H1 (cell line): ENCODE results near the gene SLC38A8. TPM values are rescaled to one million over a fixed set of nuclear protein-coding genes. Genes with fewer than 3 reads are reported as not detected.

Source experiments
- CTCF ChIA-PET: fragments of 300-600 bp; sonication (Branson Sonifier 250); formaldehyde crosslinking; loops from one replicate; lab custom pipeline; 2021; ENCODE audit not compliant: partially characterized antibody; lab: Charles Lee
- POLR2A ChIA-PET: fragments of 300-600 bp; sonication (Branson Sonifier 250); formaldehyde crosslinking; loops from one replicate; lab custom pipeline; 2021; ENCODE audit warnings: inconsistent platforms; ENCODE audit not compliant: partially characterized antibody; lab: Charles Lee
- DNase-seq, 2 experiments: peaks; one replicate each; pipeline versions ENCODE4 v3.0.0 to v3.0.0-alpha.2; 2010 to 2022; ENCODE audit warnings: low spot score in 2 of 2, low read depth in 1 of 2, mixed read lengths in 1 of 2
- FAIRE-seq: peaks from 2 replicates; lab custom pipeline; 2011; peaks lifted over from hg19 to GRCh38; lab: Jason Lieb, UNC
- H2AFZ ChIP-seq: 2 replicates; pipeline ENCODE4 v1.8.1; 2012; ENCODE audit warnings: low read length, inconsistent platforms
- H2AK5ac ChIP-seq: 2 replicates; pipeline ENCODE4 v1.6.1; 2013; ENCODE audit warnings: low read depth, low read length
- H2BK120ac ChIP-seq: replicated peaks from 2 replicates; pipeline ENCODE3; 2013; ENCODE audit warnings: low read depth, low read length, inconsistent platforms
- H2BK12ac ChIP-seq: 2 replicates; pipeline ENCODE4 v1.6.1; 2013; ENCODE audit warnings: low read depth, low read length
- H2BK15ac ChIP-seq: 2 replicates; pipeline ENCODE4 v1.6.1; 2013; ENCODE audit warnings: low read length
- H2BK20ac ChIP-seq: 2 replicates; pipeline ENCODE4 v1.6.1; 2013; ENCODE audit warnings: low read length
- H2BK5ac ChIP-seq: 2 replicates; pipeline ENCODE4 v1.6.1; 2013; ENCODE audit warnings: low read depth, low read length
- H3K14ac ChIP-seq: 2 replicates; pipeline ENCODE4 v1.6.1; 2013; ENCODE audit warnings: inconsistent platforms; ENCODE audit not compliant: insufficient read length
- H3K18ac ChIP-seq: 2 replicates; pipeline ENCODE4 v1.6.1; 2013; ENCODE audit warnings: low read length; ENCODE audit errors: extremely low read depth
- H3K23ac ChIP-seq: 2 replicates; pipeline ENCODE4 v1.6.1; 2013; ENCODE audit warnings: inconsistent platforms; ENCODE audit not compliant: insufficient read length
- H3K23me2 ChIP-seq: 2 replicates; pipeline ENCODE4 v1.6.1; 2013; ENCODE audit warnings: low read depth, low read length
- H3K27ac ChIP-seq: 2 replicates; pipeline ENCODE4 v1.6.1; 2011; ENCODE audit warnings: low read depth, low read length, inconsistent platforms
- H3K27me3 ChIP-seq, 4 experiments: replicated peaks in 1 of 4; 1 replicate in 1 of 4; 2 replicates in 3 of 4; pipeline versions ENCODE4 v1.6.1 to v1.8.1; 2011 to 2013; ENCODE audit warnings: low read length in 3 of 4, mild to moderate bottlenecking in 3 of 4, inconsistent platforms in 2 of 4, mixed read lengths in 2 of 4, moderate library complexity in 1 of 4; ENCODE audit not compliant: control insufficient read depth in 3 of 4, insufficient read depth in 3 of 4; ENCODE audit errors: extremely low read depth in 1 of 4
- H3K36me3 ChIP-seq, 4 experiments: 2 replicates each; pipeline versions ENCODE4 v1.6.1 to v1.8.1; 2011 to 2013; ENCODE audit warnings: mild to moderate bottlenecking in 4 of 4, low read length in 3 of 4, moderate library complexity in 2 of 4, control low read depth in 1 of 4, inconsistent platforms in 1 of 4; ENCODE audit not compliant: insufficient read depth in 4 of 4, control insufficient read depth in 2 of 4
- H3K4ac ChIP-seq: replicated peaks from 2 replicates; pipeline ENCODE3; 2013; ENCODE audit warnings: low read length, low read depth, mixed read lengths, inconsistent platforms; ENCODE audit not compliant: insufficient read length
- H3K4me1 ChIP-seq, 4 experiments: replicated peaks in 1 of 4; 1 replicate in 1 of 4; 2 replicates in 3 of 4; pipeline versions ENCODE4 v1.6.1 to v1.8.1; 2011 to 2013; ENCODE audit warnings: low read length in 3 of 4, inconsistent platforms in 2 of 4, mixed read lengths in 1 of 4; ENCODE audit not compliant: insufficient read depth in 4 of 4, control insufficient read depth in 3 of 4
- H3K4me2 ChIP-seq, 2 experiments: 2 replicates each; pipeline versions ENCODE4 v1.6.1 to v1.8.1; 2011 to 2013; ENCODE audit warnings: low read depth in 2 of 2, low read length in 2 of 2, control low read depth in 1 of 2, inconsistent platforms in 1 of 2, mild to moderate bottlenecking in 1 of 2; ENCODE audit not compliant: insufficient read depth in 1 of 2
- H3K4me3 ChIP-seq, 4 experiments: fragments of 200-600, 300-600 bp in 1 of 4; sonication (generic), shearing (Covaris generic), sonication (Bioruptor Twin) in 1 of 4; 2 replicates each; pipeline versions ENCODE4 v1.5.1 to v1.8.1; 2011 to 2016; ENCODE audit warnings: low read length in 4 of 4, low read depth in 3 of 4, control low read depth in 2 of 4, inconsistent platforms in 2 of 4, mild to moderate bottlenecking in 2 of 4, mixed read lengths in 1 of 4, moderate library complexity in 1 of 4; ENCODE audit not compliant: insufficient read depth in 2 of 4; ENCODE audit errors: extremely low read depth in 1 of 4
- H3K56ac ChIP-seq: replicated peaks from 2 replicates; pipeline ENCODE3; 2013; ENCODE audit warnings: low read depth, mild to moderate bottlenecking, mixed read lengths, low read length, inconsistent platforms; ENCODE audit not compliant: insufficient read length
- H3K79me1 ChIP-seq: 2 replicates; pipeline ENCODE4 v1.6.1; 2013; ENCODE audit warnings: low read depth, low read length, control low read depth
- H3K79me2 ChIP-seq, 2 experiments: 2 replicates each; pipeline versions ENCODE4 v1.6.1 to v1.8.1; 2012 to 2013; ENCODE audit warnings: low read length in 2 of 2, mild to moderate bottlenecking in 2 of 2, inconsistent platforms in 1 of 2; ENCODE audit not compliant: insufficient read depth in 2 of 2, control insufficient read depth in 1 of 2
- H3K9ac ChIP-seq, 4 experiments: replicated peaks in 1 of 4; 1 replicate in 1 of 4; 2 replicates in 3 of 4; pipeline versions ENCODE4 v1.6.1 to v1.8.1; 2011 to 2013; ENCODE audit warnings: low read depth in 3 of 4, low read length in 3 of 4, control low read depth in 2 of 4, mild to moderate bottlenecking in 2 of 4, moderate library complexity in 2 of 4, inconsistent platforms in 1 of 4; ENCODE audit errors: extremely low read depth in 1 of 4
- H3K9me3 ChIP-seq, 2 experiments: 2 replicates each; pipeline versions ENCODE4 v1.6.1 to v1.8.1; 2012 to 2013; ENCODE audit warnings: mild to moderate bottlenecking in 2 of 2, moderate library complexity in 2 of 2, control low read depth in 1 of 2, inconsistent platforms in 1 of 2, low read depth in 1 of 2, low read length in 1 of 2, mixed read lengths in 1 of 2; ENCODE audit not compliant: insufficient read depth in 2 of 2
- H4K20me1 ChIP-seq, 2 experiments: replicated peaks in 1 of 2; 2 replicates each; pipeline versions ENCODE3 to v1.8.1; 2011 to 2013; ENCODE audit warnings: inconsistent platforms in 2 of 2, low read length in 2 of 2, mild to moderate bottlenecking in 1 of 2; ENCODE audit not compliant: insufficient read depth in 2 of 2, control insufficient read depth in 1 of 2
- H4K5ac ChIP-seq: 2 replicates; pipeline ENCODE4 v1.6.1; 2013; ENCODE audit warnings: low read length, low read depth, mixed read lengths, inconsistent platforms; ENCODE audit not compliant: insufficient read length
- H4K8ac ChIP-seq: 2 replicates; pipeline ENCODE4 v1.8.0; 2013; ENCODE audit warnings: mild to moderate bottlenecking, moderate library complexity, low read length, inconsistent platforms; ENCODE audit not compliant: insufficient read depth; ENCODE audit errors: extremely low read depth
- H4K91ac ChIP-seq: replicated peaks from 2 replicates; pipeline ENCODE3; 2013; ENCODE audit warnings: low read length, mixed read lengths, inconsistent platforms; ENCODE audit not compliant: insufficient read length
- ATF2 ChIP-seq: IDR thresholded peaks from 2 replicates; pipeline ENCODE4 v1.6.1; 2012; ENCODE audit warnings: low read length, inconsistent platforms
- BCL11A ChIP-seq, 2 experiments: IDR thresholded peaks; one replicate each; pipeline ENCODE4 v1.6.1; 2011; ENCODE audit warnings: low read depth in 2 of 2, low read length in 2 of 2, mild to moderate bottlenecking in 2 of 2
- E2F6 ChIP-seq: IDR thresholded peaks from 2 replicates; pipeline ENCODE4 v1.6.1; 2012; ENCODE audit warnings: inconsistent platforms
- GABPA ChIP-seq: IDR thresholded peaks from 2 replicates; pipeline ENCODE4 v1.6.1; 2011; ENCODE audit warnings: mild to moderate bottlenecking, low read length, moderate library complexity, borderline replicate concordance; ENCODE audit not compliant: insufficient read depth
- JUN ChIP-seq: IDR thresholded peaks from 2 replicates; pipeline ENCODE4 v1.6.1; 2011; ENCODE audit warnings: low read depth, mild to moderate bottlenecking, improper control_type of control experiment, low read length
- KDM1A ChIP-seq: fragments of 200-600, 300-600 bp; sonication (generic); IDR thresholded peaks from 2 replicates; pipeline ENCODE4 v1.7.1; 2016; ENCODE audit warnings: mild to moderate bottlenecking, low read length, borderline replicate concordance
- MAFK ChIP-seq: IDR thresholded peaks from 2 replicates; pipeline ENCODE4 v1.6.1; 2012; ENCODE audit warnings: low read depth, mild to moderate bottlenecking, improper control_type of control experiment, low read length
- MAX ChIP-seq: IDR thresholded peaks from 2 replicates; pipeline ENCODE4 v1.6.1; 2012; ENCODE audit warnings: inconsistent platforms
- SIX5 ChIP-seq: IDR thresholded peaks from 2 replicates; pipeline ENCODE4 v1.6.1; 2011; ENCODE audit warnings: mild to moderate bottlenecking, low read depth, low read length
- SRF ChIP-seq: IDR thresholded peaks from 2 replicates; pipeline ENCODE4 v1.6.1; 2011; ENCODE audit warnings: mild to moderate bottlenecking, low read depth, low read length, moderate library complexity
- TAF1 ChIP-seq: IDR thresholded peaks from 2 replicates; pipeline ENCODE4 v1.6.1; 2011; ENCODE audit warnings: mild to moderate bottlenecking, low read depth, low read length
- WGBS, 2 experiments: shearing (Covaris generic) in 1 of 2; methylation state at CpG; one replicate each; pipeline versions ENCODE4 v1.1.6 to v1.1.7; 2013 to 2015; ENCODE audit warnings: low lambda C conversion rate in 2 of 2, mixed read lengths in 2 of 2, inconsistent platforms in 1 of 2, low coverage in 1 of 2, missing lambda C conversion rate in 1 of 2; ENCODE audit not compliant: insufficient replicate concordance in 2 of 2, insufficient coverage in 1 of 2, insufficient read length in 1 of 2; ENCODE audit errors: extremely low coverage in 1 of 2, missing lambda C conversion rate in 1 of 2; 5-methylcytosine and 5-hydroxymethylcytosine counted together
- polyA plus RNA-seq, 7 experiments: library from polyadenylated mRNA; depleted of rRNA in 3 of 7; stranded (reverse) in 5 of 7; unstranded in 2 of 7; fragments of >200 nt in 5 of 7; fragments of 200-250 nt in 2 of 7; gene quantifications; 1 replicate in 5 of 7; 2 replicates in 1 of 7; 4 replicates in 1 of 7; pipeline versions ENCODE4 v1.2.1 to v1.2.3, GENCODE V29; 2011 to 2013; ENCODE audit warnings: missing spikeins in 2 of 7, mixed read lengths in 2 of 7
- total RNA-seq: library from RNA; stranded (reverse); fragmentation: NEBNext Ultra II Directional; extraction: Animal tissue kit (Norgen Biotek cat#: 25700); gene quantifications from 2 replicates; pipeline ENCODE4 v1.2.1, GENCODE V29; 2021

Gene SLC38A8
- total and polyA plus RNA-seq, 2 of the 8 experiments (the other 6 are each of a cell fraction or from before 2014, with no cell fraction given): 0.08 TPM; not detected in 1

- ChIA-PET CTCF (interaction anchor here (0.7 to 1.5 kb wide), 5 partner anchors 10 to 51 kb away, joined by 3 to 4 read pairs (median 3); no protein-coding TSS in a partner anchor), POLR2A (interaction anchor here (1.2 kb wide), 1 partner anchor 11 kb away, joined by 4 read pairs; no protein-coding TSS in a partner anchor)
- no peak for TF ChIP-seq TAF1
- no peak for TF ChIP-seq SRF
- no peak for TF ChIP-seq GABPA
- TF ChIP-seq MAX: no peak
- no peak for TF ChIP-seq KDM1A
- TF ChIP-seq SIX5: no peak
- no peak for TF ChIP-seq MAFK
- TF ChIP-seq BCL11A (IDR thresholded peaks at IDR 0.05; ENCODE audit: low read depth in 2 of 2, low read length in 2 of 2): no peak
- no peak for TF ChIP-seq E2F6
- TF ChIP-seq ATF2: no peak
- no peak for TF ChIP-seq JUN
Measured at GRCh38 chr16:83998091-83998490, 44.5 kb downstream of the SLC38A8 start.

More at GRCh38 chr16:83998091-83998490, 44.5 kb downstream of the SLC38A8 start:
- no peak overlapping the region for H2BK20ac ChIP-seq
- H3K27ac ChIP-seq: no peak overlapping the region
- H3K4me2 ChIP-seq: no peak overlapping the region
- no peak overlapping the region for H3K18ac ChIP-seq
- H3K23me2 ChIP-seq: no peaks in the 10 kb centered on the region
- no peak overlapping the region for H2BK120ac ChIP-seq
- H3K4ac ChIP-seq: no peak overlapping the region
- H3K9me3 ChIP-seq: no peaks in the 10 kb centered on the region; a peak in 1 of 4 replicates
- no peaks in the 10 kb centered on the region for H3K36me3 ChIP-seq
- FAIRE-seq (no peak), DNase-seq (no peak)
- H3K9ac ChIP-seq: no peak overlapping the region
- no peaks in the 10 kb centered on the region for H3K27me3 ChIP-seq
- 88% methylated on average over 13 of the region's 13 CpGs; no CpG with 5 or more reads in 1 of the 2 experiments for WGBS, 2 experiments
- peaks cover 2 to 12% (median 7%) of the 10 kb centered on the region in 4 experiments; a peak in 5 of 7 replicates for H3K4me1 ChIP-seq
- H3K14ac ChIP-seq: no peak overlapping the region
- no peak overlapping the region for H3K4me3 ChIP-seq
- H3K23ac ChIP-seq: no peak overlapping the region
- H4K91ac ChIP-seq: no peak overlapping the region
- H3K56ac ChIP-seq: no peak overlapping the region
- peak overlapping the region; percentile 51; the same call in 1 of the 2 replicates for H4K8ac ChIP-seq
- H2BK12ac ChIP-seq: no peak overlapping the region
- H3K79me1 ChIP-seq: no peaks in the 10 kb centered on the region
- no peak overlapping the region for H4K5ac ChIP-seq
- no peak overlapping the region for H2BK15ac ChIP-seq
- no peaks in the 10 kb centered on the region for H3K79me2 ChIP-seq
- H2BK5ac ChIP-seq: no peak overlapping the region
- no peak overlapping the region for H2AK5ac ChIP-seq
- no peak overlapping the region for H2AFZ ChIP-seq
- H4K20me1 ChIP-seq: peaks cover 0 to 2% of the 10 kb centered on the region in 2 experiments
